A549 (cell line): Measurements from ENCODE around the gene PITX1. TPM values are rescaled to one million over a fixed set of nuclear protein-coding genes. Genes with fewer than 3 reads are reported as not detected.

Source experiments
- ATAC-seq, 2 experiments: fragments of 200-7000 bp in 1 of 2; fragments of >200 bp in 1 of 2; cut with Nextera tagmentation in 1 of 2; cut with Tn5 transposase in 1 of 2; 3 replicates each; pipeline versions ENCODE4 v1.8.0 to v1.9.1; 2018 to 2020; ENCODE audit warnings: mild to moderate bottlenecking in 1 of 2, moderate library complexity in 1 of 2
- CTCF ChIA-PET: fragments of 300-600 bp; sonication (Branson Sonifier 250); formaldehyde crosslinking; extraction: SDS; loops from one replicate; lab custom pipeline; 2021; ENCODE audit warnings: antibody characterized with exemption, inconsistent platforms; lab: Yijun Ruan, JAX
- POLR2A ChIA-PET: fragments of 350-600 bp; formaldehyde crosslinking; extraction: SDS; loops from one replicate; lab custom pipeline; 2021; ENCODE audit warnings: antibody characterized with exemption, inconsistent platforms; lab: Yijun Ruan, JAX
- DNase-seq, 2 experiments: peaks; one replicate each; pipeline versions ENCODE4 v3.0.0 to v3.0.0-alpha.2; 2011 to 2016; ENCODE audit warnings: low read depth in 1 of 2, low spot score in 1 of 2
- FAIRE-seq: peaks from 2 replicates; lab custom pipeline; 2011; peaks lifted over from hg19 to GRCh38; lab: Jason Lieb, UNC
- H3K27ac ChIP-seq, 2 experiments: fragments of >200 bp; sonication (Bioruptor Twin); formaldehyde crosslinking; 3 replicates each; pipeline ENCODE4 v1.5.1; 2016 to 2017
- H3K4me1 ChIP-seq: fragments of >200 bp; sonication (Bioruptor Twin); formaldehyde crosslinking; 3 replicates; pipeline ENCODE4 v1.6.1; 2016
- H3K4me2 ChIP-seq: fragments of >200 bp; sonication (Bioruptor Twin); formaldehyde crosslinking; 3 replicates; pipeline ENCODE4 v1.6.1; 2016
- H3K4me3 ChIP-seq: fragments of >200 bp; sonication (Bioruptor Twin); formaldehyde crosslinking; 3 replicates; pipeline ENCODE4 v1.5.1; 2016
- H3K9me3 ChIP-seq: fragments of >200 bp; sonication (Bioruptor Twin); formaldehyde crosslinking; 3 replicates; pipeline ENCODE4 v1.6.1; 2016
- CHD4 ChIP-seq: fragments of 200-600 bp; sonication (generic); IDR thresholded peaks from 2 replicates; pipeline ENCODE4 v1.6.1; 2016; ENCODE audit warnings: antibody characterized with exemption, mild to moderate bottlenecking, borderline replicate concordance
- CTCF ChIP-seq: fragments of >200 bp; sonication (Bioruptor Twin); formaldehyde crosslinking; IDR thresholded peaks from 3 replicates; pipeline ENCODE4 v1.5.1; 2016
- EHMT2 ChIP-seq: fragments of 200-600 bp; sonication (generic); IDR thresholded peaks from 2 replicates; pipeline ENCODE4 v1.6.1; 2016; ENCODE audit warnings: antibody characterized with exemption, low read depth, mild to moderate bottlenecking, moderate library complexity
- EP300 ChIP-seq, 2 experiments: fragments of >200 bp; sonication (Bioruptor Twin); formaldehyde crosslinking; IDR thresholded peaks; 2 replicates in 1 of 2; 3 replicates in 1 of 2; pipeline ENCODE4 v1.6.1; 2016 to 2017
- FOSB ChIP-seq: fragments of 250-450 bp; sonication (Bioruptor Pico); IDR thresholded peaks from 2 replicates; pipeline ENCODE4 v1.5.0; 2020; ENCODE audit warnings: mild to moderate bottlenecking, moderate library complexity
- FOSL2 ChIP-seq, 2 experiments: fragments of 450-650 bp in 1 of 2; fragments of >200 bp in 1 of 2; sonication (Bioruptor Twin) in 1 of 2; formaldehyde crosslinking; IDR thresholded peaks; 2 replicates each; pipeline versions ENCODE4 v1.5.0 to v1.6.1; 2016 to 2020; ENCODE audit warnings: mild to moderate bottlenecking in 1 of 2, moderate library complexity in 1 of 2
- FOXS1 ChIP-seq: fragments of 250-450 bp; sonication (Bioruptor Pico); IDR thresholded peaks from 2 replicates; pipeline ENCODE4 v1.5.0; 2020; ENCODE audit warnings: mild to moderate bottlenecking, moderate library complexity
- HDAC2 ChIP-seq: fragments of 200-600 bp; sonication (generic); IDR thresholded peaks from 2 replicates; pipeline ENCODE4 v1.6.1; 2016
- HES2 ChIP-seq: fragments of >200 bp; sonication (Bioruptor Twin); formaldehyde crosslinking; IDR thresholded peaks from 2 replicates; pipeline ENCODE4 v1.6.1; 2016
- HOXA7 ChIP-seq: fragments of 250-450 bp; sonication (Bioruptor Pico); IDR thresholded peaks from 2 replicates; pipeline ENCODE4 v1.5.0; 2020; ENCODE audit warnings: mild to moderate bottlenecking, moderate library complexity
- HOXB13 ChIP-seq: fragments of 250-450 bp; sonication (Bioruptor Pico); IDR thresholded peaks from 2 replicates; pipeline ENCODE4 v1.5.0; 2020; ENCODE audit warnings: low read depth, mild to moderate bottlenecking, moderate library complexity
- JUNB ChIP-seq: fragments of >200 bp; sonication (Bioruptor Twin); formaldehyde crosslinking; IDR thresholded peaks from 2 replicates; pipeline ENCODE4 v1.6.1; 2016
- KDM1A ChIP-seq: fragments of 200-600 bp; sonication (generic); IDR thresholded peaks from 2 replicates; pipeline ENCODE4 v1.6.1; 2016; ENCODE audit warnings: low read depth, mild to moderate bottlenecking
- MAX ChIP-seq: IDR thresholded peaks from 2 replicates; pipeline ENCODE4 v1.6.1; 2012
- MYC ChIP-seq: IDR thresholded peaks from 2 replicates; pipeline ENCODE4 v1.6.1; 2012; ENCODE audit warnings: mild to moderate bottlenecking, inconsistent platforms, low read length, improper control_type of control experiment, borderline replicate concordance
- NFE2L2 ChIP-seq: fragments of 150-350 bp; conservative IDR thresholded peaks from 2 replicates; pipeline ENCODE4 v1.6.1; 2014; ENCODE audit warnings: low read length
- NPAS2 ChIP-seq: fragments of 250-450 bp; sonication (Bioruptor Pico); IDR thresholded peaks from 2 replicates; pipeline ENCODE4 v1.8.0; 2022; ENCODE audit warnings: mild to moderate bottlenecking, moderate library complexity, borderline replicate concordance
- PHF8 ChIP-seq: fragments of 200-600 bp; sonication (generic); IDR thresholded peaks from 2 replicates; pipeline ENCODE4 v1.6.1; 2016; ENCODE audit warnings: low read depth, mild to moderate bottlenecking, antibody characterized with exemption, moderate library complexity, borderline replicate concordance
- POLR2A ChIP-seq: IDR thresholded peaks from 2 replicates; pipeline ENCODE4 v1.6.1; 2012; ENCODE audit warnings: mild to moderate bottlenecking, low read length
- RAD21 ChIP-seq, 2 experiments: fragments of >200 bp in 1 of 2; sonication (Bioruptor Twin) in 1 of 2; formaldehyde crosslinking in 1 of 2; IDR thresholded peaks in 1 of 2; conservative IDR thresholded peaks in 1 of 2; 2 replicates in 1 of 2; 3 replicates in 1 of 2; pipeline ENCODE4 v1.6.1; 2012 to 2018; ENCODE audit warnings: inconsistent platforms in 1 of 2
- RARB ChIP-seq: fragments of 250-450 bp; sonication (Bioruptor Pico); IDR thresholded peaks from 2 replicates; pipeline ENCODE4 v1.8.0; 2021; ENCODE audit warnings: mild to moderate bottlenecking, moderate library complexity
- RCOR1 ChIP-seq: fragments of 150-350 bp; IDR thresholded peaks from 2 replicates; pipeline ENCODE4 v1.6.1; 2014; ENCODE audit warnings: antibody characterized with exemption, low read length, low read depth
- SREBF2 ChIP-seq: fragments of 450-650 bp; IDR thresholded peaks from 2 replicates; pipeline ENCODE4 v1.6.1; 2014; ENCODE audit warnings: mild to moderate bottlenecking, moderate library complexity
- ZFP36 ChIP-seq: fragments of 450-650 bp; IDR thresholded peaks from 2 replicates; pipeline ENCODE4 v1.6.1; 2014; ENCODE audit warnings: borderline replicate concordance; ENCODE audit not compliant: partially characterized antibody
- ZNF302 ChIP-seq: fragments of 250-450 bp; sonication (Bioruptor Pico); IDR thresholded peaks from 2 replicates; pipeline ENCODE4 v1.9.0; 2021; ENCODE audit warnings: inconsistent platforms, mild to moderate bottlenecking, moderate library complexity
- WGBS: methylation state at CpG from one replicate; pipeline ENCODE4 v1.1.6; 2017; ENCODE audit errors: missing lambda C conversion rate; 5-methylcytosine and 5-hydroxymethylcytosine counted together
- polyA plus RNA-seq, 4 experiments: library from polyadenylated mRNA; depleted of rRNA in 3 of 4; stranded (reverse); fragments of >200 nt; fragmentation: RNase III in 1 of 4; extraction: RNeasy Plus Mini Kit Qiagen cat#74134 plus additional on column Dnase treatment in 1 of 4; gene quantifications; 2 replicates in 3 of 4; 3 replicates in 1 of 4; pipeline ENCODE4 v1.2.3, GENCODE V29; 2011 to 2017

PITX1 gene
- polyA plus RNA-seq, 2 of the 4 experiments (the other 2 are of a cell fraction) = 11.1 to 16.7 TPM

GRCh38 chr5:135065306-135066265 lies 31.6 kb upstream of the PITX1 start:
- POLR2A ChIA-PET = no interaction called here
- FAIRE-seq (no peak), DNase-seq (no peak), ATAC-seq (no peak)
- Histone ChIP-seq H3K9me3 (no peaks in the 10 kb centered on the region), H3K4me1 (no peaks in the 10 kb centered on the region), H3K4me2 (no peak overlapping the region), H3K4me3 (no peak overlapping the region), H3K27ac (no peak overlapping the region)
- CTCF ChIA-PET = no interaction called here
- WGBS = 77% methylated on average over 16 of the region's 16 CpGs
- no peak for TF ChIP-seq FOXS1
- no peak for TF ChIP-seq MAX
- TF ChIP-seq FOSB = no peak
- TF ChIP-seq NPAS2 (CRISPR knock-in tag) = no peak
- no peak for TF ChIP-seq ZFP36
- TF ChIP-seq HOXB13 (CRISPR knock-in tag) = no peak
- TF ChIP-seq POLR2A = no peak
- no peak for TF ChIP-seq KDM1A
- no peak for TF ChIP-seq EP300 (IDR thresholded peaks at IDR 0.05)
- no peak for TF ChIP-seq SREBF2

- FAIRE-seq = no peak
- WGBS = 54% methylated on average over 4 of the region's 4 CpGs
- no peaks in the 10 kb centered on the region for H3K9me3 ChIP-seq
- CTCF ChIA-PET = interaction anchor here (1.3 to 1.7 kb wide), 2 partner anchors 11 to 73 kb away, joined by 3 read pairs; no protein-coding TSS in a partner anchor
- H3K27ac ChIP-seq = no peak overlapping the region; a peak in 1 of 6 replicates
- no peaks in the 10 kb centered on the region for H3K4me1 ChIP-seq
- no peak for TF ChIP-seq HDAC2
- no peak for TF ChIP-seq CTCF
- no peak for TF ChIP-seq ZNF302
- no peak for TF ChIP-seq CHD4
- no peak for TF ChIP-seq NFE2L2
- TF ChIP-seq RARB (CRISPR knock-in tag) = no peak
- TF ChIP-seq PHF8 = no peak
- no peak for TF ChIP-seq MYC
- no peak for TF ChIP-seq RCOR1
- TF ChIP-seq FOSL2 (IDR thresholded peaks at IDR 0.05) = no peak
- TF ChIP-seq FOSL2 (CRISPR knock-in tag; IDR thresholded peaks at IDR 0.05) = no peak
- TF ChIP-seq EP300 (IDR thresholded peaks at IDR 0.05) = no peak
- TF ChIP-seq MAX = no peak
- no peak for TF ChIP-seq JUNB
- TF ChIP-seq HOXA7 (CRISPR knock-in tag) = no peak
- no peak for TF ChIP-seq HOXB13 (CRISPR knock-in tag)
- TF ChIP-seq RAD21 (conservative IDR thresholded peaks at IDR 0.05 in 1 of 2, IDR thresholded peaks at IDR 0.05 in 1 of 2) = no peak
- TF ChIP-seq HES2 = no peak
- no peak for TF ChIP-seq EHMT2
- no peak for TF ChIP-seq NPAS2 (CRISPR knock-in tag)
- TF ChIP-seq, all 56 proteins: peak for 0
- POLR2A ChIA-PET = no interaction called here
- ATAC-seq (no peak), DNase-seq (no peak)
- no peak overlapping the region for H3K4me2 ChIP-seq
- no peak overlapping the region for H3K4me3 ChIP-seq
Observed at GRCh38 chr5:135064235-135064570, 30.2 kb upstream of the PITX1 start.
